Panc1 (cell line): Measurements from ENCODE around the gene PDZD2.

Experiments used
- CTCF ChIP-seq: fragments of 450-650 bp; IDR thresholded peaks from 2 replicates; pipeline ENCODE4 v1.5.1; 2017; ENCODE audit warnings: mild to moderate bottlenecking
- SIN3A ChIP-seq: IDR thresholded peaks from 2 replicates; pipeline ENCODE4 v1.6.1; 2012; ENCODE audit warnings: low read depth, mild to moderate bottlenecking, low read length, moderate library complexity, borderline replicate concordance; ENCODE audit not compliant: insufficient read depth

GRCh38 chr5:32003981-32004380 lies 365.1 kb downstream of the PDZD2 start:
- TF ChIP-seq CTCF = no peak
- TF ChIP-seq SIN3A = no peak
